ENCODE results near the gene CRB3. TPM values are rescaled to one million over a fixed set of nuclear protein-coding genes. Genes with fewer than 3 reads are reported as not detected.

The CRB3 gene
- total RNA-seq, 4 donors from 2014 or later: 67.3 to 113 (median 76.1) TPM

DNA sequence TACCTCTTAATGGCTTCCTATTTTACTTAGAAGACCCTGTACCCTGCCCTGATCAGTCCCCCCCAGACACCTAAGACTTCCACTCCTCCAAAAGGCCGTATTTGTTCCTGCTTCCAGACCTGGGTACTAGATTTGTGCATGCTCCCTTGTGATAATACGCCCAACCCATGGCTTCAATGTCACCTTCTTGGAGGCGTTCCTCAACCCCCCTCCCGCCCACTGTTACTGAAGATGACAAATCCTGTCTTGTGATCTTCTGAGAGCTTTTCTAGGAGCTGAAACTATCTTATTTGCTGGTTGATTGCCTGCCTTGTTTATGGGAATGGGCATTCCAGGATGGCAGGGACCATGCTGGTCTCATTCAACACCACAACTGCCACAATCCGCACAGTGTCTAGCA lies 13.9 kb upstream of the CRB3 start:
- Histone ChIP-seq H3K27me3 (no peaks in the 10 kb centered on the region), H3K36me3 (peaks cover 51% of the 10 kb centered on the region), H3K4me1 (no peaks in the 10 kb centered on the region), H3K4me3 (no peak overlapping the region), H3K27ac (no peak overlapping the region), H3K9me3 (no peaks in the 10 kb centered on the region)
- DNase-seq (ENCODE audit: low spot score in 2 of 2): no peak
- no peak for TF ChIP-seq POLR2A (IDR thresholded peaks at IDR 0.05)
- WGBS: 97% methylated on average over 5 of the region's 5 CpGs

- 86% methylated on average over 7 of the region's 7 CpGs for WGBS
- no peak overlapping the region for H3K4me3 ChIP-seq
- H3K9me3 ChIP-seq: no peaks in the 10 kb centered on the region
- no peak for DNase-seq (ENCODE audit: low spot score in 2 of 2)
- H3K36me3 ChIP-seq: peaks cover 46% of the 10 kb centered on the region
- no peak overlapping the region for H3K27ac ChIP-seq
- no peak for TF ChIP-seq EP300 (IDR thresholded peaks at IDR 0.05)
- TF ChIP-seq CTCF (IDR thresholded peaks at IDR 0.05): no peak
- no peaks in the 10 kb centered on the region for H3K4me1 ChIP-seq
- no peaks in the 10 kb centered on the region for H3K27me3 ChIP-seq
Observed at GRCh38 chr19:6451583-6452222, 12.4 kb upstream of the CRB3 start.

DNA sequence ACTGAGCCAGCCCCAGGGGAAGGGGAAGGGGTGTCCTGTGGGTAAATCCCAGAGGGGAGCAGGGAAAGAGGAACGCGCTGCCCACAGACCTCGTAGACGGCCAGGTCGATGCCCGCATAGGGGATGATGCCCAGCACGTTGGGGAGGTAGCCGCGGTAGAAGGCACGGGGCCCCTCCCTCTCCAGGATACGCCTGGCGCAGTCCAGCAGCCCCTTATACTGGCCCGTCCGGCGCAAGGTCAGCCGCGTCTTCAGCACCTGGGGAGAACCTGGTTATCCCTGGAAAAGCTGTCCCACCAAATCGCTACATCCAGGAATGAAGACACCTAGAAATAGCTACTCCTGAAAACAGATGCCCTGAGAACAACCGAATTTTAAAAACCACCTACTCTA lies 11.9 kb upstream of the CRB3 start:
- Histone ChIP-seq H3K27ac (no peak overlapping the region), H3K36me3 (peaks cover 41% of the 10 kb centered on the region), H3K4me3 (no peak overlapping the region), H3K9me3 (no peaks in the 10 kb centered on the region), H3K4me1 (no peaks in the 10 kb centered on the region), H3K27me3 (no peaks in the 10 kb centered on the region)
- TF ChIP-seq EP300 (IDR thresholded peaks at IDR 0.05): no peak
- no peak for TF ChIP-seq CTCF (IDR thresholded peaks at IDR 0.05)
- no peak for TF ChIP-seq POLR2AphosphoS5 (IDR thresholded peaks at IDR 0.05)
- no peak for TF ChIP-seq POLR2A (IDR thresholded peaks at IDR 0.05)
- WGBS: 94% methylated on average over 19 of the region's 19 CpGs
- no peak for DNase-seq (ENCODE audit: low spot score in 2 of 2)

DNA sequence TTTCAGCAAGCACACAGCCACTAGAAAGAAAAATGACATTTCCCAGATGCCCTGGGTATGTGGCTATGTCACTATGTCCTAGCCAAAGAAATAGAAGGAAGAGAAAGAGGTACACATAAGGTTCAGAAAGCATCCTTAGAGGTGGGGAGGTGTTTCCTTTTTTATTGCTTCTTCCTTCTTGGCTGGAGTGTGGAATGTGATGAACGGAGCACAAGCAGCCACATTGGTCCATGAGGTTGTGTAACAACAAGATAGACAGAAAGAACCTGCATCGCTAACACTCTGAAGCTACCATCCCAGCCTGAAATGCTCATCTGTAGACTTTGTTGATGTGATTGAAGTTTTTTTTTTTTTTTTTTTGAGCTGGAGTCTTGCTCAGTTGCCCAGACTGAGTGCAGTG lies 11.2 kb upstream of the CRB3 start:
- Histone ChIP-seq H3K27ac (no peak overlapping the region), H3K4me1 (peaks cover under 1% of the 10 kb centered on the region), H3K27me3 (no peaks in the 10 kb centered on the region), H3K4me3 (no peak overlapping the region), H3K9me3 (no peaks in the 10 kb centered on the region), H3K36me3 (peaks cover 41% of the 10 kb centered on the region)
- TF ChIP-seq POLR2AphosphoS5 (IDR thresholded peaks at IDR 0.05) (no peak), EP300 (IDR thresholded peaks at IDR 0.05) (no peak), CTCF (IDR thresholded peaks at IDR 0.05) (no peak), POLR2A (IDR thresholded peaks at IDR 0.05) (no peak)
- 96% methylated on average over 2 of the region's 2 CpGs for WGBS
- no peak for DNase-seq (ENCODE audit: low spot score in 2 of 2)

DNA sequence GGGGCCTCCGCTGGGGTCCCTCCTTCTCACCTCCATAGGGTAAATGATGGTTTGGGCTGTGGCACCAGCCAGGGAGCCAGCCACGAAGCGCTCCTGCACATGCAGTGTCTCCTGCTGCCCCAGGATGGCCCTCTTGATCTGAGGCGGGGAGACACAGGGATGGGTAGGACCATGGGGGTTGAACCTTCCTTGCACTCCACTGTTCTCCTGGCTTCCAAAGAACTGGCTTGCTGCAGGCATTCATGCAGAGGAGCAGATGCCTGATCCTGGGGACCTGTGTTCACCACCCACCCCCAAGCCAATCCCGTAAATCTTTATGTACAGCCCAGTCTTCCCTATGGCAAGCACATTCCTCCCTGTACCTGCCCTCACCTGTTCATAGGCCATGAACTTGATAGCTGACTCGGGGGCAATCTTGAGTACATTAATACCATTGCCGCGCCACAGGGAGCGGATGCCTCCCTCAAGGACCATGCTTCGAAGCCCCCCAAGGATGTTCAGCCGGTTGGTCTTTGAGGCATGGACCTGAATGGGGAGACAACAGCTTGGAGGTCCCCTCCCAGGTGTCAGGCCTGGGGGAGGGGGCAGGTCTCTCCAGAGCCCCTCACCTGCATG lies 10.0 kb upstream of the CRB3 start:
- no peaks in the 10 kb centered on the region for H3K9me3 ChIP-seq
- peaks cover 41% of the 10 kb centered on the region for H3K36me3 ChIP-seq
- 96% methylated on average over 11 of the region's 11 CpGs for WGBS

More for the DNA sequence above, 10.0 kb upstream of the CRB3 start:
- no peak overlapping the region for H3K27ac ChIP-seq
- H3K4me3 ChIP-seq: no peak overlapping the region
- H3K27me3 ChIP-seq: no peaks in the 10 kb centered on the region
- no peak for DNase-seq (ENCODE audit: low spot score in 2 of 2)
- no peak for TF ChIP-seq POLR2A (IDR thresholded peaks at IDR 0.05)
- no peak for TF ChIP-seq POLR2AphosphoS5 (IDR thresholded peaks at IDR 0.05)
- no peak for TF ChIP-seq CTCF (IDR thresholded peaks at IDR 0.05)
- no peak for TF ChIP-seq EP300 (IDR thresholded peaks at IDR 0.05)
- peaks cover 12% of the 10 kb centered on the region for H3K4me1 ChIP-seq
